ENCODE measurements around the gene HOXA5. TPM values are rescaled to one million over a fixed set of nuclear protein-coding genes. Genes with fewer than 3 reads are reported as not detected.
A peak's percentile ranks its signal among the peaks of the same experiment; 100 is the strongest.

Gene HOXA5
- total RNA-seq, 4 donors from 2014 or later, result 18.3 to 89.8 (median 31.6) TPM

DNA sequence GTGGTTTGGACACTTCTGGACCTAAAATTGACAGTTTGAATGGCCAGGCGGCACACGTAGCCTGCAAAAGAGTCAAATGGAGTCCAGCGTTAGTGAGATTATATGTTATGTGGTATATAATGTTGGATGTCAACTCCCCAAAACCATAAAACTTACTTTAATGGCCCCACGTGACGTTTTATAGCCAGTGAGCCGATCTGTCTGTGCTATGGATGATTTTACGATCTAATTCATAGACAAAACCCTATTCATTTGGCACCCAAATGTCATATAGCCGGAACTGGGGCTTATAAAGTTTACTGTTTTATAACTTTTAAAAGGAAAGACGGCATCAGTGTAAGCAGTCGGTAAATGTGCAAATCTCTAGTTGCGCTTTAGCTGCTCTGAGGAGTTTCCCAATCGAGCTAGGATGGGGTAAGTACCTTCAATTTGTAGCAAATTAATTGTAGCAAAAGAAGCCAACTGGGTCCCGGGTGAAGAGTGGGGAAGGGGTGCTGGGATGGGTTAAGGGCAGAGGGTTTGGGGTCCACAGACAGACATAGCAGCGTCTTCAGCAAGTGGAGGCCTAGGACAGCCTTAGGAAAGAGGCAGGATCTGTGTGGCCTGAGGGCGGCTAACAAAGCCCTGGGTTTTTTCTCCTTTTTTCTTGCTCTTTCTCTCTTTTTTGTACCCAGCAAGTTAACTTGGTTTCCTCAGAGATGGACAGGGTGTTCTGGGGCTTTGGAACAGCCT lies 3.2 kb downstream of the HOXA5 start:
- no peaks in the 10 kb centered on the region for H3K27me3 ChIP-seq
- in situ Hi-C loops (cut with MboI; ENCODE audit: low pct_ligation_motif_present in 1 of 4, low pct_unique_long_range_greater_than_20kb in 1 of 4, low sequenced_read_pairs in 3 of 4), result loop anchor here (5.0 to 10.0 kb wide), 2 partner anchors 283 to 285 kb away; no protein-coding TSS in a partner anchor
- peak overlapping the region; percentile 95 to 99 (median 98) for H3K27ac ChIP-seq
- WGBS, 2 donors (ENCODE audit: low coverage in 1 of 2), result 43 to 46% methylated on average over 12 to 15 of the region's 15 CpGs
- no peaks in the 10 kb centered on the region for H3K9me3 ChIP-seq
- H3K4me3 ChIP-seq, result peak overlapping the region in 3 of 4 donors; percentile 39 to 77 (median 53)
- TF ChIP-seq POLR2AphosphoS5 (IDR thresholded peaks at IDR 0.05) (peak; percentile 74 to 91 (median 90)), EP300 (IDR thresholded peaks at IDR 0.05; ENCODE audit: low read depth) (no peak), POLR2A (IDR thresholded peaks at IDR 0.05) (peak; percentile 84)
- no peaks in the 10 kb centered on the region for H3K36me3 ChIP-seq
- intact Hi-C loops (cut with DNase I; ENCODE audit: low total_unique reads), result no loop called here
- DNase-seq, result peak; percentile 68
- peaks cover 18 to 64% (median 59%) of the 10 kb centered on the region in 4 donors for H3K4me1 ChIP-seq

DNA sequence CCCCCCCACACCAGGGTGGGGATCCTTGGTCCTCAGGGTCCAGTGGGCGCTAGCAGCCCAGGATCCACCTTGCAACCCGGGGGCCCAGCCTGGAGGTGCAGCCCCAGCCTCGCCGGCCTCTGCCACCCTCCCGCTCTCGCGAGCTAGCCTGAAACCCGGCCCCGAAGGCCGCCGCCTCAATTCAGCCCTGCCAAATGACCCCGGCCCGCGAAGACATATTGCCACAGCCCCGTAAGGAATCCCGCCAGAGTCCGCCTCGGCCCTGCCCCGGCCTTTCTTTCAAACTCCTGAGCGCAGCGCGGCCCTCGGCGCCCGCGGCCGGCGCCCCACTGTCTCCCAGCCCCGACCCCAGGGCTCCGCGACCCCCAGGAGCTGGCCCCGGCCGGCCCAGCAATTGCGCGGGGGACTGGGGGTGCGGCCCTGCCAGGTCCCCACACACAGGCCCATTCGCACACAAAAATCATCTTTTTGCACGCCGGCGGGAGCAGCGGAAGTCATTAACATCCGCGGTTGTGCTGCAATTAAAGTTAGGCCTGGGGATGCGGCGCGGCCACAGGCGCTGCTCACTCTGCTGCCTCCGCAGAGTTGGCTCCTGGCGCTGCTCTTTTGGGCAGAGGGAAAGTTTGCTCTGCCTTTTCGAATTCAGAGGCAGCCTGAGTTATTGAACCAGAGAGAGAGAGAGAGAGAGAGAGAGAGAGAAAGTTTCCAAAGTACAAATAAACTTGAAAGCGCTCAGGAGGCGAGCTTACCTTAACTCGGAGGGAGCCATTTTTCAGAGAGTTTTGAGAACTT lies 4.0 kb downstream of the HOXA5 start:
- peak overlapping the region; percentile 95 to 99 (median 98) for H3K27ac ChIP-seq
- no peaks in the 10 kb centered on the region for H3K9me3 ChIP-seq
- in situ Hi-C loops (cut with MboI; ENCODE audit: low pct_ligation_motif_present in 1 of 4, low pct_unique_long_range_greater_than_20kb in 1 of 4, low sequenced_read_pairs in 3 of 4) (loop anchor here (5.0 to 10.0 kb wide), 2 partner anchors 282 to 285 kb away; no protein-coding TSS in a partner anchor), intact Hi-C loops (cut with DNase I; ENCODE audit: low total_unique reads) (no loop called here)
- no peaks in the 10 kb centered on the region for H3K36me3 ChIP-seq
- no peaks in the 10 kb centered on the region for H3K27me3 ChIP-seq
- DNase-seq, result peak; percentile 33
- TF ChIP-seq, protein P1, sequence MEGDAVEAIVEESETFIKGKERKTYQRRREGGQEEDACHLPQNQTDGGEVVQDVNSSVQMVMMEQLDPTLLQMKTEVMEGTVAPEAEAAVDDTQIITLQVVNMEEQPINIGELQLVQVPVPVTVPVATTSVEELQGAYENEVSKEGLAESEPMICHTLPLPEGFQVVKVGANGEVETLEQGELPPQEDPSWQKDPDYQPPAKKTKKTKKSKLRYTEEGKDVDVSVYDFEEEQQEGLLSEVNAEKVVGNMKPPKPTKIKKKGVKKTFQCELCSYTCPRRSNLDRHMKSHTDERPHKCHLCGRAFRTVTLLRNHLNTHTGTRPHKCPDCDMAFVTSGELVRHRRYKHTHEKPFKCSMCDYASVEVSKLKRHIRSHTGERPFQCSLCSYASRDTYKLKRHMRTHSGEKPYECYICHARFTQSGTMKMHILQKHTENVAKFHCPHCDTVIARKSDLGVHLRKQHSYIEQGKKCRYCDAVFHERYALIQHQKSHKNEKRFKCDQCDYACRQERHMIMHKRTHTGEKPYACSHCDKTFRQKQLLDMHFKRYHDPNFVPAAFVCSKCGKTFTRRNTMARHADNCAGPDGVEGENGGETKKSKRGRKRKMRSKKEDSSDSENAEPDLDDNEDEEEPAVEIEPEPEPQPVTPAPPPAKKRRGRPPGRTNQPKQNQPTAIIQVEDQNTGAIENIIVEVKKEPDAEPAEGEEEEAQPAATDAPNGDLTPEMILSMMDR (IDR thresholded peaks at IDR 0.05), result no peak
- no peak for TF ChIP-seq EP300 (IDR thresholded peaks at IDR 0.05; ENCODE audit: low read depth)
- 32 to 39% methylated on average over 12 to 52 of the region's 53 CpGs for WGBS, 2 donors (ENCODE audit: low coverage in 1 of 2)
- peak overlapping the region; percentile 11 to 60 (median 46) for H3K4me3 ChIP-seq
- peaks cover 25 to 64% (median 59%) of the 10 kb centered on the region in 4 donors for H3K4me1 ChIP-seq

DNA sequence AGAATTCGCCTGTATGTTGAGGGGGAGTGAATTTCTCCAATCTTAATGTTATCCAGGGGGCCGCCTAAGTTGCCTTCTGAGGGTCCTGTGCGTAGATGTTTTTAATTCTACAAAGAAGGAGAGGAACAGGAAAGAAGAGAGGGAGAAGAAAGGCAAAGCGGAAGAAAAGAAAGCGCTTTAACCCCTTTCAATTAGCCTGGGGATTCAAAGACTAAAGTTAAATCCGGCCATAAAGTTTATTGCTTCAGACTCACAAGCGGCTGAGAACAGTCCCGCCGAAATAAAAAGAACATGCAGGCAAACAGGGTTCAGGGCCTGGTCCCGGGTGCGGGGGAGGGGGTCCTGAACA lies 4.5 kb downstream of the HOXA5 start:
- Histone ChIP-seq H3K27ac (peak overlapping the region; percentile 95 to 99 (median 98)), H3K4me3 (peak overlapping the region; percentile 11 to 60 (median 46)), H3K36me3 (no peaks in the 10 kb centered on the region), H3K4me1 (peaks cover 26 to 64% (median 58%) of the 10 kb centered on the region in 4 donors), H3K9me3 (no peaks in the 10 kb centered on the region), H3K27me3 (no peaks in the 10 kb centered on the region)
- 37 to 48% methylated on average over 5 to 11 of the region's 11 CpGs for WGBS, 2 donors (ENCODE audit: low coverage in 1 of 2)
- no peak for DNase-seq
- in situ Hi-C loops (cut with MboI; ENCODE audit: low pct_ligation_motif_present in 1 of 4, low pct_unique_long_range_greater_than_20kb in 1 of 4, low sequenced_read_pairs in 3 of 4), result no loop called here
- TF ChIP-seq EP300 (IDR thresholded peaks at IDR 0.05; ENCODE audit: low read depth), result no peak
- no peak for TF ChIP-seq POLR2AphosphoS5 (IDR thresholded peaks at IDR 0.05)
- TF ChIP-seq, protein P1 (IDR thresholded peaks at IDR 0.05), result no peak
- no peak for TF ChIP-seq POLR2A (IDR thresholded peaks at IDR 0.05)
- intact Hi-C loops (cut with DNase I; ENCODE audit: low total_unique reads), result no loop called here

DNA sequence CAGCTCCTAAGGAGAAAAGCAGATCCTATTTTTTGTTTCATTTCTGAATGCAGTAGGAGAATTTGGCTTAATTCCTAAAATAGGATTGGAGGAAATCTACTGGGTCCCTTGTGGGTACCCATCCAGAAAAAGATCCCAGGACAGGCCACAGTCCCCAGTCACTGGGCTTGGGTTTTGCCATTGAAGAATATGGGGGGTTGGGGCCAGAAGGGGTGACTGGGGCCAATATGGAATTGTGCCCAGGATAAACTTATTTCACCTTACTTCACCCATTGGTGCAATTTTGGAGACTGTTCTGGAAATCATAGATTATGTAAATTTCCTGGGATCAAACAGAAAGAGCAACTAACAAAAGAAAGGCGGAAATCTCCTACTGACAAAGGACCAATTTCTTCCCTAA lies 5.0 kb downstream of the HOXA5 start:
- in situ Hi-C loops (cut with MboI; ENCODE audit: low pct_ligation_motif_present in 1 of 4, low pct_unique_long_range_greater_than_20kb in 1 of 4, low sequenced_read_pairs in 3 of 4), result no loop called here
- WGBS, 2 donors (ENCODE audit: low coverage in 1 of 2), result 17 to 38% methylated on average over 1 of the region's 1 CpG
- intact Hi-C loops (cut with DNase I; ENCODE audit: low total_unique reads), result no loop called here
- TF ChIP-seq EP300 (IDR thresholded peaks at IDR 0.05; ENCODE audit: low read depth), result no peak
- TF ChIP-seq POLR2AphosphoS5 (IDR thresholded peaks at IDR 0.05), result no peak
- no peak for TF ChIP-seq POLR2A (IDR thresholded peaks at IDR 0.05)
- TF ChIP-seq, protein P1 (IDR thresholded peaks at IDR 0.05), result no peak
- DNase-seq, result no peak
- H3K4me1 ChIP-seq, result peaks cover 26 to 66% (median 59%) of the 10 kb centered on the region in 4 donors
- H3K27ac ChIP-seq, result peak overlapping the region; percentile 95 to 99 (median 98)
- peak overlapping the region in 3 of 4 donors; percentile 39 to 60 (median 53) for H3K4me3 ChIP-seq
- no peaks in the 10 kb centered on the region for H3K27me3 ChIP-seq
- H3K9me3 ChIP-seq, result no peaks in the 10 kb centered on the region
- H3K36me3 ChIP-seq, result no peaks in the 10 kb centered on the region
